ENCODE measurements around the gene ETV6. TPM values are rescaled to one million over a fixed set of nuclear protein-coding genes. Genes with fewer than 3 reads are reported as not detected.

ETV6 gene
- polyA plus RNA-seq, 4 donors = 13.3 to 15.2 (median 14.0) TPM

DNA sequence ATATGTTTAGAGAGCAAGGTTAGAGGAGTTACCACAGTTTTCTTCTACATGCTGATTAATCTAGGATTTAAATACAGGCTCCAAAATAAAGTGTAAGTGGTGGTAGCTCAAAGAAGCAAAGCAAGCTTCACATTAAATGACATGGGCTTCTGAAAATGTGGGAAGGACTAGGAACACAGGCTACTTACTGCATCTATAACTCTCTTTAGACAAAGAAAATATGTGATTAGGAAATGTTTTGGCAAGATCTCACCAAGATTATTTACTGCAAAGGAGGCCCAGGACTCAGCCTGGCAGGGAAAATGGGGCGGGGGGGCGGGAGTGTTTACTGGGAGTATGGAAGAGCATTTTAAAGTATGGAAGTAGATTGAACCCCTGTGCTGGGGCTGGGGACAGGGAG, 39.4 kb downstream of the ETV6 start:
- no peak for DNase-seq (ENCODE audit: low read depth in 4 of 4, low spot score in 3 of 4)

DNA sequence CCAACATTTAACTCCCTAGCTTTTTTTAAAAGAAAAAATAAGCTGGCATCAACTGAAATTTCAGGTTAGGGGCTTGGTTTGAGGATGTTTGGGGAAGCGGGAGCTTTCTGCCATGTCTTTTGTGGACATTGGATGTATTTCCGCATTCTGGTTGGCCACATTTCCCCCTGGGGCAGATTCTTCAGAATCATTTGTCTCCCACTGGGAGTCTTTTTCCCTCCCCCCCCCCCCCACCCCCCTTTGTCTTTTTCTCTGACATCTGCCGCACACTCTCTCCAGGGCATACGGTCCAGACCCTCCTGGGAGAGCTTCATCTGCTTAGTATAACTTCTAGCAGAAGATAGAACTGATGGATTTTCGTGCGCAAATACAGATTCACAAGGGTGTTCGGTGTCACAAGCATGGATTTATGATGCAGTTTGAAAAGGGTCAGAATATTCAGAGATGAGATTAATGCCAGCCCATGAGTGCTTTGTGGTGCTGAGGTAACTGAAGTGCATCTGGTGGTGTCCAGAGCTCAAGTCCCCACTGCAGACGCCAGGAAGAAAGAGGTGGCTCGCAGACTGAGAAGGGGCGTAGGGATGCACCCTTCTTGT, 40.2 kb downstream of the ETV6 start:
- DNase-seq (ENCODE audit: low read depth in 4 of 4, low spot score in 3 of 4) = no peak

DNA sequence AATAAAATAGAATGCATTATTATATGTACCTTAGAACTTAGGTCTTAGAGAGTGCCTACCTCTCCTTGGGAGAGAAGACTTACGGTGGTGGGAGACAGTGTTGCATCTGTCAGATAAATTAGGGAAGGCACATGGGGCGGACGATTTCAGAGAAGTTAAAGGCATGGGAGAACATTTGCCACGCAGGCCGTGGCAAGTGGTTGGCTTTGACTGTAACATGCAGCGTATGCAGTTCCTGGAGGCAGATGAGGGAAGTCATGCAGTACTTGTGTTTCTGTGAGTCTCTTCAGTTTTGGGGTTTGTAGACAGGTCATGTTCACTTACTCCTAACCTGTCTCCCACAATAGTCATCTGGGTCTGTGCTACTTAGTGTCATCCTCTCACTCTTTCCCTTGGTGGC, 43.6 kb downstream of the ETV6 start:
- DNase-seq (ENCODE audit: low read depth in 4 of 4, low spot score in 3 of 4) = no peak

DNA sequence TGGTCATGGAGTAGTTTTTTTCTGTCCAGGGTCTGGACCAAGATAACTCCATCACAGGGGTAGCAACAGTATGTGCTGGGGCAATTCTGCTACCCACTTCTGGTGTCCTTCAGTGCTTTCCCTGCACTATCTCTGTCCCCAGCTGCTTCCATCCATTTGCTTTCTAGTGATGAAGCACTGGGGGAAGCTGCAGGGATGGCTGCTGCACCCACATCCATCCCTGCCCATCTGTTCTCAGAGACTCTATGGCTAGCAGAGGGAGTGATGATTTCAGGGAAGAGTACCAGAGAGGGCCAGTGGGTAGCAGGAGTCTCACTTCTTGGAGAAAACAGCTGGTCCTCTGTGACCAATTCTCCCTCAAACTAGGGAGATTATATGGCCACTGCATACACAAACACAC, 44.1 kb downstream of the ETV6 start:
- no peak for DNase-seq (ENCODE audit: low read depth in 4 of 4, low spot score in 3 of 4)

DNA sequence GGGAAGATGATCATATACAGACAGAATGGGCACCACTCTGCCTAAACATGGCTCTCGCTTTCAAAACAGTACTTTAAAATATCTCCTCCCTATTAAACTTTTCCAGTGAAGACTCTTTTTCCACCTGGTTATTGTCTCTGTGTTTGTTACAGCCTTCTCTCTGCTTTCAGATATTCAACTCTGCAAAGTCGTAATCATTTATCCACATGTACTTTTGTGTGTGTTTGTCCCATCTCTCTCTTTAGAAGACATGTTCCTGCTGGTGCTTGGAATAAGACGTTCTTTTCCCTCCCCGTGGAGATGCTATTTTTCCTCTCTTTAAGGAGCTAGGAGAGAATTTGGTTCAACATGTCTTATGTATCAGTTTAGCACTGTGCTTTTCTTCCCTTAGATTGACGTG, 45.1 kb downstream of the ETV6 start:
- no peak for DNase-seq (ENCODE audit: low read depth in 4 of 4, low spot score in 3 of 4)

DNA sequence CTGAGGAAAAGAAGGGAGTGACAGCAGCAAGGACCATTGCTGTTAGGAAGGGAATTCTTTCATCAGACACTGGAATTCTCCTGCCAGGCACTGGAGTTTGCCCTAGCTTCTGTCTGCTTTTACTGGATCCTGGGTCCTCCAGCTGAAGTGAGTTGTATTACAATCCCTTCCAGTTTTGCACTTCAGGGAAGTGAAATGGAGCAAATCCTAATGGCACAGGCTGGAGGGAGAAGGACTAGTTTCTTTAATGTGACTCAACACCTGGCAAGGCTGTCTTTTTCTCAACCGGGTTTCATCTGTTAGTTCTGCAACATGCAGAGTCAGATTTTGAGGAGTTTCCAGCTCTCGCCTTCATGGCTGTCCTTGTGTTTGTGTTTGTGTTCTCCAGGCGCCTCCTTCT, 45.8 kb downstream of the ETV6 start:
- DNase-seq (ENCODE audit: low read depth in 4 of 4, low spot score in 3 of 4) = no peak

DNA sequence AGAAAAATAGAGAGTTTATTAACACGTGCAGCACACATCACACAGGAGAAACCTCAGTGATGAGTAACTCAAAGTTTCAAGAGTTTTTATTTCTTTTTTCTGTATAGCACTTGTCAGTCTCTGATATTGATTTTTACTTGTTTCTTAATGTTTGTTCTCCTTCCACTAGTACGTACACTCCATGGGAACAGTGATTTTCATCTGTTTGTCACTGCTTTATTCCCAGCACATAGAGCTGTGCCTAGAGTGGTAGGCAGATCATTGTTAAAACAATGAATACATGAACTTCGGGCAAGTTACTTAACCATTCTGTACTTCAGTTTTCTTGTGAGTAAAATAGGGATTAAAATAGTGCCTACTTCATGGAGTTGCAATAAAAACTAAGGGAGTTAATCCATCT, 46.6 kb downstream of the ETV6 start:
- DNase-seq (ENCODE audit: low read depth in 4 of 4, low spot score in 3 of 4) = no peak

DNA sequence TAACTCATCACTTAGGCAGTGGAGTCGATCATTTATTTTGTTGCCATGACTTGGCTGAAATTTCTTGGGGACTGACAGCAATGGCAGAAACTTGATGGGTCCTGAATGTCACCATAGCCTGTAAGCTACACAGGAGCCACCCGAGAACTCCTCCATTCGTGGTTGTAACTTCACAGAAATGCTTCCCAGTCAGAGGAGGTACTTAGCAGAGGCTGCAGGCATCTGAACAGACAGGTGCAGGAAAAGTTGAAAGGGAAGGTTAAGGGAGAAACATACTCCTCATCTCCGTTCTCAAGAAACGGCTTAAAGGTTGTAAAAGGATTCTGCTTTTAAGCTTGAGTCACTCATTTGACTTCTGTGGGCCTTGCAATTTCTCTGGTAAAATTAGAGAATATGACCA, 47.7 kb downstream of the ETV6 start:
- no peak for DNase-seq (ENCODE audit: low read depth in 4 of 4, low spot score in 3 of 4)

DNA sequence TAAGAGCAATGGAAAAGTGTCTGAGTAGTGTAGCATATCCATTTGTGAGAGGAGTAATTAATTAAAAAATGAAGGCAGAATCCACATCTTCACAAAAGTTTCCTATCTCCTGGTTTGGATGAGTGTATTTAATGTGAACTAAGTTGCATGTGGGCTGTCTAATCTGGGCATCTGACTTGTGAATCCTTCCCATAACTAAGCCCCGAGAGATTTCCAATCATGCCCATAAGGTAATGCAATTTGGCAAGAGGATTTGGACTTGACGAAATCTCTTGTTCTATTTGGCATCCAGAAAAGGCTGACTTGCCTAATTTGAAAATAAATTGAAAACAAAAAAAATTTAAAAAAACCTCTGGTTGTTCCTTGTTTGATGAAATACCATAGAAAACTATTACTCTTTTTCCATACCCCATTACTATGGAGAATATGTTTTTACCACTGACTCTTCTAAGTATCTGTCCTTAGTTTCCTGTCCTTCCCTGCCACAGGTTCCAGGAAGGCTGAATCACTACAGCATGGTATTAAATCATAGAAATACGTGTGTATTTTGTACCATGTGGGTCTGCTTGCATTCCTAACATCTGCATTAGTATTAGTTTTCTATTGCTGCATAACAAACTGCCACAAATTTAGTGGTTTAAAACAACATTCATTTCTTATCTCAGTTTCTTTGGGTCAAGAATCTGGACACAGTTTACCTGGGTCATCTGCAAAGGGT, 48.4 kb downstream of the ETV6 start:
- no peak for DNase-seq (ENCODE audit: low read depth in 4 of 4, low spot score in 3 of 4)

DNA sequence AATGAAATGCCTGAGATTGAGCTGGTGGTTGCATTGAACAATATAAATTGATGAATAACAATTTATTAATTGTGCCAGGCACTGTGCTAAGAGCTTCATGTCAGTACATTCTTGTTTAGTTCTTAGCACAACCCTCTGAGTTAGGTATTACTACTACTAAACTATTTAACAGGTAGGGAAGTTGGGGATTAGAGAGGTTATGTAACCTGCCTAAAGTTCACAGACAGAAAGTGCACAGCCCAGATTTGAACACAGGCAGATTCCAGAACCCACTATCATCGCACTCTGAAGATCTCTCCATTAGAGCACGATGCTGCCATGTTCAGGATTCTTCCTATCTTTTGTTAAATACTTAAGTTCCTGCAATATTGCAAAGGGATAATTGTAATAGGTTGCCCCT, 49.3 kb downstream of the ETV6 start:
- no peak for DNase-seq (ENCODE audit: low read depth in 4 of 4, low spot score in 3 of 4)

DNA sequence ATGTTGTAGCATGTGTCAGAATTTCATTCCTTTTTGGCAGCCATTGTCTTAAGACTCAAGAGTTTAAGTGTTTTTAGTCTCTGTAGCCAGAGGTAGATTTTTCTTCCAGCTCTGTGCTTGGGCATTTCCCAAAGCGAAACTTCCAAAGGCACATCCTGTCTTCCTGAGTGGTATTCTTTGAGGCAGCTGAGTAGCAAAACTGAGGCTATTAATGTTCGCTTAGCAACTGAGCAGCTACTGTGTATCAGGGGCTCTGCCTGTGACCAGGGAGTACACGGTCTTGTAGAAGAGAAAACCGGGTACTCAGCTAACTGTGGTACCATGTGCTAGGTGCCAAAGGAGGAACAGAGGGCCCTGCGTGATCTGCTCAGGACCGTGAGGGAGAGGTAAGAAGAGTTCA, 52.0 kb downstream of the ETV6 start:
- no peak for DNase-seq (ENCODE audit: low read depth in 4 of 4, low spot score in 3 of 4)

DNA sequence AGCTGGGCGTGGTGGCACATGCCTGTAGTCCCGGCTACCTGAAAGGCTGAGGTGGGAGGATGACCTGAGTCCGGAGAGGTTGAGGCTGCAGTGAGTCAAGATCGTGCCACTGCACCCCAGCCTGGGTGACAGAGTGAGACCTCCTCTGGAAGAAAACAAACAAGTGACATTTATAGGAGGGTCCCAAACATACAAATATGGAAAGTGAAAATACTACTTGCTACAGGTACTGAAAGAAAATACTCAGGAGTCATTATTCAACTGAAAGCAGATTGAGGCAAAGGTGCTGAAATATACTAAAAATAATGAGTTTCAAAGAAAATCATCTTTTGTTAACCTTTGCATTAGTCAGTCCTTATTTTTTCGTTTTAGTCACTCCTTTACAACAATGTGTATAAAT, 53.5 kb downstream of the ETV6 start:
- no peak for DNase-seq (ENCODE audit: low read depth in 4 of 4, low spot score in 3 of 4)

DNA sequence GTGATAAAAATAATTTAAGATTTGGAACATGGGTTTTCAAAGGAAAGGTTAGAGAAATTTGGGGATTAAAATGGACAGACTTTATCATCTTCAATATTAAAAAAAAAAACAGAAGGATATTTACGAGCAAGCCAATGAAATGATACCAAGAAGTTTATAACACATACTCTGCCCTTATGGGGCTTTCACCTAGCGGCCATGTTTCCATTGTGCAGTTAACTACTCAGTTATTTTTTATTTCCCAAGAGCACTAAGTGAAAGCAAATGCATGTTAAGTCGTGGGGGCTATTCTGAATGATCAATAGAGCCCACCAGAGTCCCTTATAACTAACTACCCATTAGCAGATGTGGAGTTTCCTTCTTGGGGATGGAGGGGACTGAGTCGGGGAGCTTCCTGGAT, 53.9 kb downstream of the ETV6 start:
- no peak for DNase-seq (ENCODE audit: low read depth in 4 of 4, low spot score in 3 of 4)

DNA sequence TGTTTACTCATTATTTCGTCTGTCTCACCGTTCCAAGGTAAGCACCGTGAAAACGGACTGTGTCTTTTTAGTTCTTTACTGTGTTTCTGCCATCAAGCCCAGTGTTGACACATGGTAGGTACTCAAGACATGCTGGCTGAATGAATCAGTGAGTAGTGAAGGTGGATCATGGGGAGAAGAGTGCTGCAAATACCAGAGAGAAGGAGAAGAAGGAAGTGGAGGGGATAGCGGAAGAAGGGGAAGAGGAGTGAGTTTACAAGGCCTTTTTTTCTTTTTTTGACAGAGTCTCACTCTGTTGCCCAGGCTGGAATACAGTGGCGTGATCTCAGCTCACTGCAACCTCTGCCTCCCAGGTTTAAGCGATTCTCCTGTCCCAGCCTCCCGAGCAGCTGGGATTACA, 54.6 kb downstream of the ETV6 start:
- no peak for DNase-seq (ENCODE audit: low read depth in 4 of 4, low spot score in 3 of 4)

DNA sequence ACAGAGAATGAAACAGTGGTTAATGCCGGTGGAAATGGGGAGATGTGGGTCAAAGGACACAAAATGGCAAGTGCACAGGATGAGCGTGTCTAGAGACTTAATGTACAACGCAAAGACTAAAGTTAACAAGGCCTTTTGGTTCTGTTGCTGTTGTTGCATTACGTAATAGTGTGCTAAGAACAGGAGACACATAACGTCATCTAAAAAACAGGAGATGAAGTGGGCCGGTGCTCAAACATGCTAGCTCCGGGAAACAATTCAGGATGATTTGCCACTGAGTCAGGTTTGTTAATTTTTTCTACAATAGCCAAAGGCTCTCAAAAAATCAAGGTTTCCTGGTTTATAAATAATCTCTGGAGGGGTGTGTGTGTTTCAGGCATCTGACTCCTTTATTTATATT, 55.5 kb downstream of the ETV6 start:
- no peak for DNase-seq (ENCODE audit: low read depth in 4 of 4, low spot score in 3 of 4)

DNA sequence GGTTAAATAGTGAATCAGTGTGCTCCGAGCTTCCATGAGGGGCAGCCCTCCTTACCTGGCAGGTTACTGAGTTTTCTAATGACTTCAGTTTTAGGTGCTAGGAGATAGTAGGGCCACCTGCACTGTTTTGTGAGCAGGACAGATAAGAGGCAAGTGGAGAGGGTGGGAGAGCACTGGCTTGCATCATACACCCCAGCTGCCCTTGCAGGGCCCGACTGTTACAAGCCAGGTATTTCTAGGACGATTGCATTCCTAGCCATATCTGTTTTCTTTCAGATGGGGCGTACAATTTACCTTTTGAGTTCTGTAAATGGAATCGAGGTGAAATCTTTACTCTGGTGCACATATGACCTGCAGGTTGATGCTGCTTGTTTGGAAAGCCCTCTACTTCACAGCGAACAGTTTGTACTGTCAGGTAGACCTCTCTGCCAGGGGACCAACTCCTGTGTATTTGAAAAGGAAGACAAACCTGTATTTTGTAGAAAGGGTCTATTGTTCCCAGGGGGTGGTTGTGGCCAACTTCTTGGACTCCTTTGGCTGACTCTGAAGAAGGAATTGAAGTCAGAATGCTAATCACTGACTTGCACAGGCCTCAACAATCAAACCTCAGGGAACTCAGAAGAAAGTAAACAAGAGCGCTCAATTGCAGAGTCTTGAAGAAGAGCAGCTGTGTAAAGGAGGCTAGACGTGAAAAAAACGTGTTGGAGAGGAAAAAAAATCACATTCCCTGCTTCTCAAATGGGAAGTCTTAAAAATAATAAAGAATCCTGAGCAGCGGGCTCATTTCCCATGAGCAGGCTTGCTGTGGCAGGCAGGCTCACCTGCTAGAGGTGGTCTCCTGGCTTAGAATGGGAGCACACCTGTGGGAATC, 57.3 kb downstream of the ETV6 start:
- DNase-seq (ENCODE audit: low read depth in 4 of 4, low spot score in 3 of 4) = peak in 1 of 4 donors; percentile 38

DNA sequence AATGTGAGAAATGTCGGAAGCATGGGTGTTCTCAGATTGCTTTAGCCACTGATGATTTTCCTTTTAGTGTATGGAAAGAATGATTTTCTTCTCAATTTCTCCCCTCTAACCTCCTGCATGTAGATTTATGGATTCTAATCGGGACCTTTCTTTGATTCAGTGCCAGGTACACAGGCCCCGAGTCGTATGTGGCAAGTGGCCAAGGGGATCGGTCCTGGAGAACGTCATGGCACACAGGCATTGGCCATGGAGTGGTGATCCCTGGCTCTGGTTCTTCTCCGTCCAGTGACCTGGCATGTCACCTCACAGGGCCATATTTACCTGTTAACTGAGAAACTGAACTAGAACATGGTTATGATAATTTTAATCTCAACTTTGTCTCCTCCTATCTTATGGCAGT, 58.1 kb downstream of the ETV6 start:
- no peak for DNase-seq (ENCODE audit: low read depth in 4 of 4, low spot score in 3 of 4)

DNA sequence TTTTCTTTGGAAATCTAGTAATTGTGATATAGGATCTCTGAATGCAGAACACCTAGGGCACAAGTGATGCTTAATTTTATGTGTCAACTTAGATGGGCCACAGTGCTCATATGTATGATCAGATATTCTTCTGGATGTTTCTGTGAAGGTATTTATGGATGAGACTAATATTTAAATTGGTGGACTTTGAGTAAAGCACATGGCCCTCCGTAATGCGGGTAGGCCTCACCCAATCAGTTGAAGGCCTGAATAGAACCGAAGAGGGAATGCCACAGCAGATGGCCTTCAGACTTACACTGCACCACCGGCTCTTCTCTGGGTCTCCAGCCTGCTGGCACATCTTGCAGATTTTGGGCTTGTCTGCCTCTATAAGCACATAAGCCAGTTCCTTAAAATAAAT, 60.0 kb downstream of the ETV6 start:
- no peak for DNase-seq (ENCODE audit: low read depth in 4 of 4, low spot score in 3 of 4)

DNA sequence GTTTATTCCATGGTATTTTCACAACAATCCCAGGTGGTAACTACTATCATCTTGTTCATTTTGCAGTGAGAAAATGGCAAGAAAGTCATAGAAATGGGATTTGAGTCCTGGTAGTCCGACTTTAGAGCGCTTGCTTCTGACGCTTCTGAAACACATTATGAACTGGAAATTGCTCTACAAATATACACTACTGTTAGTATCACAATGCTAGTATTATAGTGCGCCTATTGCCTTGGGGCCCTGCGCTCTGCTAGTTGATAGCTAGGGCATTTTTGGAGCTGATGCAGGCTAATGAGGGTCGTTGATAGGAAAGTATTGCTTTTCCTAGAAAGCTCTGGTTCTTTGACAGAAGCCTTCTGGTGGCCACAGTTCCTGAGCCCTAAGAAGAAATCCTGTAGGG, 61.0 kb downstream of the ETV6 start:
- DNase-seq (ENCODE audit: low read depth in 4 of 4, low spot score in 3 of 4) = no peak

DNA sequence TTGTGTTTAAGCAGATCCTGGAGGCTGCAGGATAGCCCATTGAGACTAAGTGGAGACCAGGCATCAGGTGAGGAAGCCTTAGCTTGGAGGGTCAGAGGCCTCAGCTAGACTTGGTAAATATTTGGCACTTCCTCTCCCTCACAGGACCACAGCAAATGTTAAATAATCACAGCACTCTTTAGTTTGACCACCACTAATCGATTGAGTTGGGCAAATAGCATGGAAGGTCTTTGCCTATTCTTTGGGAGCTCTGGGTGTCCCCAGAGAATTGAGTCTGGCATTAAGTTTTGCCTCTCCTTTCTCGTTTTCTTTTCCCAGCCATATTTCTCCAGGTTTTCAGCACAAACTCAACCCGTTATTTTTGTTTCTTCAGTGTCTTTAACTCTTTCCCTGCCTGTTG, 61.4 kb downstream of the ETV6 start:
- no peak for DNase-seq (ENCODE audit: low read depth in 4 of 4, low spot score in 3 of 4)

DNA sequence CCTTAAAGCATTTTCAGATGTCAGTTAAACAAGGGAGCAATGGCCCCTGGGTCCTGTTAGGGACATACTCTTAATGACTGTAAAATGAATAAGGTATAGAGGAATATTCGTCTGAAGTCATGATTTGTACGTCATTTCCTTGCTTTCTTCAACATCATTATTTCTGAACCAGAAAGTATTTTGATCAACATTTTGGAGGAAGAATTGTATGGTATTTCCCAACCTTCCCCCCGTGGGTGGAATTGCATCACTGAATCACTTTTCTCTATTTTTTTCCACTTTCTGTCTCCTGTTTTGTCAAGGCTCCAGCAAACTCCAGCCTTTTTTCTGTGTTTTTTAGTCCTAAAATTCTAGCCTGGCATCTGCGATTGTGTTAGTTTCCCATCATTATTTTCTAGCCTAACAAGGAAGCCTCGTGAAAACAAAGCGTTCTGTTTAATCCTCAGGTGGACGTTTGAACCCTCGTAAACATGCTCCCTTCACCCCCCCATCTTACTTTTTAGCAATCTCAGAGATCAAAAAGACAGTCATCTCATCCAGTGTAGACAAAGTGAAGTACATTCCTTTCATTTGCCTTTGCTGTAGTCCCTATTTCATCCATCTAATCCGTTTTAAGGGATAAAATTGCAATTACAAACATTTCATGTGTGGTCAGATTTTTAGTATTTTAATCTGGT, 62.3 kb downstream of the ETV6 start:
- DNase-seq (ENCODE audit: low read depth in 4 of 4, low spot score in 3 of 4) = no peak
